Esophagus squamous epithelium (tissue), 4 donors: ENCODE measurements around the gene ZZZ3.

Source experiments
- POLR2A ChIP-seq, 4 donors: fragments of 450-650 bp; IDR thresholded peaks; one replicate each; pipeline ENCODE4 v1.6.1; 2017; ENCODE audit warnings: antibody characterized with exemption in 4 of 4, mild to moderate bottlenecking in 4 of 4, moderate library complexity in 3 of 4
- TF ChIP-seq, protein P1 (sequence below), 6 experiments: fragments of 450-650 bp in 4 of 6; fragments of 200-600 bp in 2 of 6; sonication (generic) in 2 of 6; IDR thresholded peaks; one replicate each; pipeline ENCODE4 v1.5.1; 2016 to 2019; ENCODE audit warnings: antibody characterized with exemption in 6 of 6, mild to moderate bottlenecking in 4 of 6, moderate library complexity in 4 of 6

DNA sequence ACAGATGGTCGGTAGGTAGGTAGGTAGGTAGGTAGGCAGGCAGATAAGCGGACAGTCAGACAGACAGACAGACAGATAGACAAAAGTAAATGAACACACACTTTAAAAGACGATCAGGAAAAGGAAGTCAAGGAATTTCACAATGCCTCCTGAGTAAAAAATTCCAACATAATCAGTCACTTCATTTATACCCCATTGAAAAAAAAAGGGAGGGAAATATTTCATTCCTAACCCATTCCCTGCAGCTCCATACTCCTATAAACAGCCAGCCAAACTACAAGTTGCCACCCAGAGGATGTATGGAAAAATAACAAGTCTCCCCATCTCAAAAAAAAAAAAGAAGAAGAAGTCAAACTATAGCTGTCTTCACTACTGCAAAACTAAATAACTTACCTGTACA lies 43.4 kb downstream of the ZZZ3 start:
- no peak for TF ChIP-seq POLR2A (IDR thresholded peaks at IDR 0.05)
- TF ChIP-seq, protein P1, sequence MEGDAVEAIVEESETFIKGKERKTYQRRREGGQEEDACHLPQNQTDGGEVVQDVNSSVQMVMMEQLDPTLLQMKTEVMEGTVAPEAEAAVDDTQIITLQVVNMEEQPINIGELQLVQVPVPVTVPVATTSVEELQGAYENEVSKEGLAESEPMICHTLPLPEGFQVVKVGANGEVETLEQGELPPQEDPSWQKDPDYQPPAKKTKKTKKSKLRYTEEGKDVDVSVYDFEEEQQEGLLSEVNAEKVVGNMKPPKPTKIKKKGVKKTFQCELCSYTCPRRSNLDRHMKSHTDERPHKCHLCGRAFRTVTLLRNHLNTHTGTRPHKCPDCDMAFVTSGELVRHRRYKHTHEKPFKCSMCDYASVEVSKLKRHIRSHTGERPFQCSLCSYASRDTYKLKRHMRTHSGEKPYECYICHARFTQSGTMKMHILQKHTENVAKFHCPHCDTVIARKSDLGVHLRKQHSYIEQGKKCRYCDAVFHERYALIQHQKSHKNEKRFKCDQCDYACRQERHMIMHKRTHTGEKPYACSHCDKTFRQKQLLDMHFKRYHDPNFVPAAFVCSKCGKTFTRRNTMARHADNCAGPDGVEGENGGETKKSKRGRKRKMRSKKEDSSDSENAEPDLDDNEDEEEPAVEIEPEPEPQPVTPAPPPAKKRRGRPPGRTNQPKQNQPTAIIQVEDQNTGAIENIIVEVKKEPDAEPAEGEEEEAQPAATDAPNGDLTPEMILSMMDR (IDR thresholded peaks at IDR 0.05) = no peak
